HG02759 (cell line): ENCODE measurements around the gene NOSIP.

ENCODE experiments used
- ATAC-seq: cut with Tn5 transposase; IDR thresholded peaks from one replicate; pipeline ENCODE4 v1.9.1; 2021; ENCODE audit warnings: mild to moderate bottlenecking, moderate library complexity; ENCODE audit not compliant: unreplicated experiment

The NOSIP gene

DNA sequence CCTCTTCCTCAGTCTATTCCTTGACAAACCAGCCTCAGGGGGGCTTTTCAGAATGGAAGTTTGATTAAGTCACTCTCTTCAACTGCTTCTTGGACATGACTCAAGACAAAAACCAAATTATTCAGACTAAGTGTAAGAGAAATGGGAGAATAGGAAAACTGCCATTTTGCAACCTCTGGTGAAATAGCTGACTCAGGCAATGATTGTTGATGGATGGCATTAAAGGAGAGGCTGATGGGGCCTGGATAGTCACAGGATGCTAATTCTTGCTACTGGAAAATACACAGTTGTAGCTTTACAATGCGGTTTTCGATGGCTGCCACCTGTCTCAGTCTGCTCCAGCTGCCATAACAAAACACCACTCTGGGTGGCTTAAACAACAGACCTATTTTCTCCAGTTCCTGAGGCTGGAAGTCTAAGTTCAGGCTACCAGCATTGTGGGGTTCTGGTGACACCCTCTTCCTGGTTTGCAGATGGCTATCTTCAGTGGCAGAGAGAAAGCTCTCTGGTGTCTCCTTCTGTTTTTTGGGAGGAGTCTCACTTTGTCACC is 6.1 kb downstream of the NOSIP start:
- no peak for ATAC-seq

DNA sequence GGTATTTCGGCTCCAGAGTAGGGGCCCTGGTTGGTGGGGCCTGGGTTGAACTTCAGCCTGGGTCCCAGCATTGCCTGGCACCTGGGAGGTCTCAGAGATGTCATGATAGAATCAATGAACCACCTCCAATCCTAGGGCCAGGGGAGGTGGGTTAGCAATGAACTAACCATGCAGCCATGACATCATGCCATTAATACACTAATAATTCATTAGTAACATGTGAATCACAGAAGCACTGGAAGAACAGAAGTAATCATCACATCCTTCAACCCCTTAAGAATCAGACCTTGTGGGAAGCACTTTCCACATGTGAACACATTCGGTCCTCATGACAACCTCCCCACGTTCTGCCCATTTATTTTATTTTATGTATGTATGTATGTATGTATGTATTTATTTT is 6.9 kb downstream of the NOSIP start:
- no peak for ATAC-seq

DNA sequence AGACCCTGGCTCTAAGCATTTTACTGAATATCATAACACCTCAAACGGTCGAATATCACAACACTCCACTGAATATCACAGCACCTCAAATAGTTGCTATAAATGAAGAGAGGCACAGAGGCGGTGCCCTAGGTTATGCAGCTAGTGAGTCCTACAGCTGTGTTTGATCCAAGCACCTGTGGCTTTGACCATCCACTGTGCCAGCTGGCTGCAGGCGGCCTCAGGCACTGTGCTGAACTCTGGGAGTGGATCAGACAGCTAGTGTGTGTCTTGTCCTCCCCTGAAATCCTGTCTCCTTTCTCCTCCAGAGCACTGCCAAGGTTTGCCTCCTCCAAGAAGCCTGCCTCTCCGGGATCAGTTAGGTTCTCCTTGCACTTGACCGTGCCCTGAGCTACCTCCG is 7.3 kb downstream of the NOSIP start:
- no peak for ATAC-seq

DNA sequence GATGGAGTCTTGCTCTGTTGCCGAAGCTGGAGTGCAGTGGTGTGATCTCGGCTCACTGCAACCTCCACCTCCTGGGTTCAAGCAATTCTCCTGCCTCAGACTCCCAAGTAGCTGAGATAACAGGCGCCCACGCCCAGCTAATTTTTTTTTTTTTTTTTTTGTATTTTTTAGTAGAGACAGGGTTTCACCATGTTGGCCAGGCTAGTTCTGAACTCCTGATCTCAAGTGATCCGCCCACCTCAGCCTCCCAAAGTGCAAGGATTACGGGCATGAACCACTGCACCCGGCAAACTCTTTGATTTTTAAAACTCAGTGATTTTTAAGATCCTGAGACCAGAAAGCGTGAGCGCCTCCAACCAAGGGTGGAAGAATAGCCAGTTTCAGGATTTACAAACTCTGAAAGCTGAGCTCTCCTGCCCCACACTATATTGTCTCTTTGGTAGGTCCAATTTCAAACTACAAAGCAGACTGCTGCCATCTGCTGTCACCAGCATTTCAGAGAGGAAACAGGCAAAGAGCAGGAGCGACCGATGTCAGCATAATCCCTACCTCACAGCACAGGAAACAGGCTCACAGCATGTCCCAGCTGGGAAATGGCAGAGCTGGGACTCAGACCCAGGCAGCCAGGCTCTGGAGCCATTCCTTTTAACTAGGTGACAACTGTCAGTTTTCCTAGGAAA is 9.2 kb downstream of the NOSIP start:
- no peak for ATAC-seq

DNA sequence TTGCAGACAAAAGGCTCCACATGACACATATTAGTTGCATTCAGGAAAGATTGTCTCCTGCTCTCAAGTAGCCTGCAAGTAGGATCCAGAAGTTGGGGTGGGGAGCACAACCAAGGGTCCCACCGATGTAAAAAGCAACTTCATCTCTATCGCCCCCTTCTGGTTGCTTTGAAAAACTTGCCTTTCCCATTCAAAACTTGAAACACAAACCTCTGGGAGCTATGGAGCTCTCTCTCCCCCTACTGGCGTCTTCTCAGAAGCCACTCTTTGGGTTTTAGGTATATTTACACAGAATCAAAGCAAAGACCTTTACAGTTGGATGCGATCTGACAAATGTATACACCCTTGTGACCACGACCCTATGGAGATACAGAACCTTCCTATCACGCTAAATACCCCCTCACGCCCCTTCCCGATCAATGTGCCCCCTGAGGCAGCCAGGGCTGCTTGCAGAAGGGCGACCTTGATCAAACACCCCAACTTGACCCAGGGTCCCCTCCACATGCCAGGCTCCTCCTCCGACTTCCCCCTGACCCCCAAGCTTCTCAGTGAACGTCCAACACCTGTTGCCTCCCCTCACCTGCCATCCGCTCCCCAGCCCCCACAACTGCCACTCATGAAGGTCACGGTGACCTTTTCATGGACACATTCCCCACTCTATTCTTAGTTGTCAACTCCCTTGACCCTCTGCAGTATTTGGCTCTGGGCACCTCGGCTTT is 10.1 kb downstream of the NOSIP start:
- no peak for ATAC-seq

DNA sequence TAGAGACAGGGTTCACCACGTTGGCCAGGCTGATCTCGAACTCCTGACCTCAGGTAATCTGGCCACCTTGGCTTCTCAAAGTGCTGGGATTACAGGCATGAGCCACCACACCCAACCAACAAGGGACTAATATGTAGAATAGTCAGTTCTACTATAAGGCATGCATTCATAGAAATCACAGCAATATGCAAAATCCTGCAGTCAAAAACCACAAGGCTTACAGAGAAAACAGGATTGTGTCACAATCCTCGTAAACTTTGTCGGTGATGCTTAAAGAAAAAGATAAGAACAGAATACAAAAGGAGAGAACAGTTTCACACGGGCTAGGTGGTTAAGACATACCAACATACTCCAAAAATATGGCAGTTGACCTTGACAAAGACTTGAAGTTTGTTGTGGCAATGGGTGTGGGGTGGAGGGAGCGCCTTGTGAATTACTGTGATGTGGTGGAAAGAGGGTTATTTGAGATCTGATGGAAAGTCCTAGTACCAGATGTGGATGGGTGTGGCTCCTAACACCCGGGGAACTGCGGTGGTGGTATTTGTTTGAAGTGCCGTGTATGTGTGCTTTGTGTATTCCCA is 12.4 kb downstream of the NOSIP start:
- ATAC-seq, result no peak

DNA sequence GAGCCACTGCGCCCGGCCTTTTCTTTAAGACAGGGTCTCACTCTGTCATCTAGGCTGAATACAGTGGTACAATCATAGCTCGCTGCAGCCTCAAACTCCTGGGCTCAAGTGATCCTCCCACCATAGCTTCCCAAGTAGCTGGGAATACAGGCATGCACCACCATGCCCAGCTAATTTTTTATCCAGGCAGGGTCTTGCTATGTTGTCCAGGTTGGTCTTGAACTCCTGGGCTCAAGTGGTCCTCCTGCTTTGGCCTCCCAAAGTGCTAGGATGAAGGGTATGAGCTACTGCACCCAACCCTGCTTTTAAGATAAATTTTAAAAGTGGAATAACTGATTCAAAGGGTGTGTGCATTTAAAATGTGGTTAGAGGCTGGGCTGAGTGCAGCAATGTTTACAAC is 14.1 kb downstream of the NOSIP start:
- no peak for ATAC-seq

DNA sequence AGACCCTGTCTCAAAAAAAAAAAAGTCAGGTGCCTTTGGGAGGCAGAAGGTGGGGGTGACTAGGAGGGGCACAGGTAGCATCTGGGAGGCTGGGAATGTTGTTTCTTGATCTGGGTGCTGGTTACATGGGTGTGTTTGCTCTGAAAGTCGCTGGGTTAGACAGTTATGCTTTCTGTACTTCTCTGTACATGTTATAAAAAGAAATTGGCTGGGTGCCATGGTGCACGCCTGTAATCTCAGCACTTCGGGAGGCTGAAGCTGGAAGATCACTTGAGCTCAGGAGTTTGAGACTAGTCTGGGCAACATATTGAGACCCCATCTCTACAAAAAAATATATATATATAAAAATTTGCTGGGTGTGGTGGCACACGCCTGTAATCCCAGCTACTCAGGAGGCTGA is 15.1 kb downstream of the NOSIP start:
- no peak for ATAC-seq

DNA sequence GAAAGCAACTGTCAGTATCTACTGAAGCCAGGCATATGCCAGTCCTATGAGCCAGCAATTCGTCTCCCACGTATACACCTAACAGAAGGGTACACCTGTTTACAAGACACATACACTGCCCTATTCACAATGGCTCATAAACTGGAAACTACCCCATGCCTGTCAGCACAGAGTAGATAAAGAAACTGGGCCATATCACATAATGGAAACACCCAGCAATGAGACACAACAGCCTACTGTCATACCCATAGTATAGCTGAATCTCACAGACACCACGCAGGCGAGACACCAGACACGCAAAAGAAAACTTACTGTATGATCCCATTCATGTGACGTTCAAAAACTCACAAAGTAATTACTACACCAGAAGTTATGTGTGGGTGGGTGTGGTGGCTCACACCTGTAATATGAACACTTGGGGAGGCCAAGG is 15.7 kb downstream of the NOSIP start:
- no peak for ATAC-seq

DNA sequence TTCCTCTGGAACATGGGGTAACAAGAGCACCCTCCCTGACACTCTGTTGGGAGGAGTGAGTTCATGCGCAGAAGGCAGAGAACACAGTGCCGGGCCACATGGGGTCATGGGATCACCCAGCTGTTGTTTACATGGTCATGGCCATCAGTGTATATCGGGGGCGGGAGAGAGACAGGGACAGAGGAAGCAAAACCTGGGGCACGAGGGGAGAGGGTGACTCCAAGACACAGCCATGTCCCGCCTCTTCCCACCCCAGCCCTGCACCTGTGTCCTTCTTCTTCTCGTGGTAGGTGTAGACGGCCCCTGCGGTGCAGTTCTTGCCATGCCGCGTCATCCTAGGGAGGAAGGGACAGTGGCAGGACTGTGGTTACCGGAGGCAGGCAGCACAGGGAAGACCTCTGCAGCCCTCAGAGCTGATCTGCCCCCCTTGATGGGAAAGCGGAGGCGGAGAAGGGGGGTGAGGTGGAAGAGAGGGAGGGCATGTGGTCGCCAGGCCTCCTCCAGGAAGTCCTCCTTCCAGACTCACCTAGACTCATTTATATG is 19.9 kb downstream of the NOSIP start:
- no peak for ATAC-seq

DNA sequence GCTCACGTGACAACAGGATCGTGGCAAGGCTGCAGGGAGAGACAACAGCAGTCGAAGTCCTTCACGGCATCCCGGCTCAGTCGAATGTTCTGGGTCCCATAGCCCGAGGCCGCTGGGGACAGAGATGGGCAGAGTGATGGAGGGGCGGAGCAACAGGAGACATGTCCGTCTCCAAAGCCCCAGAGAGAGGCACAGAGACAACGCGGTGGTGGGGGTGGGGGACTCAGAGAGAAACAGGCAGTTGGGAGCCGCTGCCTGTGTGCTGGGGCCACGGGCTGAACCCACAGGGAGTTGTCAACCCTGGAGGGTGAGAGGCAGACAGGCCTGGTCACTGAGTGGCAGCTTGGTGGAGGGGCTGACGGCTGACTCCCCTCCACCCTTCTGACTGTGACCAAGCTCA is 20.4 kb downstream of the NOSIP start:
- ATAC-seq, result no peak

DNA sequence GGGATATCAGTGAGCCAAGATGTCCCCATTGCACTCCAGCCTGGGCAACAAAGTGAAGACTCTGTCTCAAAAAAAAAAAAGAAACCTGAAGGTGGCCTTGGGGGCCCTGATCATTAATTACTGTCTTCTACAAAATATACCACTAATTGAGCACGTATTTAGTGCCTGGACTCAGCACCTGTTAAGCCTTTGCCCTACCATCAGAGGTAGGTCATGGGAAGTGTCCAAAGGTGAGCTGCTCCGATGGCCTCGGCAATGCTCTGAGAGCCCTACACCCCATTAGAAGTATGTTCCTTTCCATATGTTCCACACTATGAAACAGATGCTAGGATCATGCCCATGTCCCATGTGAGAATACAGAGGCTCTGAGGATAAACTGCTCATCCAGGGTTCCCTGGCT is 20.9 kb downstream of the NOSIP start:
- ATAC-seq, result no peak

DNA sequence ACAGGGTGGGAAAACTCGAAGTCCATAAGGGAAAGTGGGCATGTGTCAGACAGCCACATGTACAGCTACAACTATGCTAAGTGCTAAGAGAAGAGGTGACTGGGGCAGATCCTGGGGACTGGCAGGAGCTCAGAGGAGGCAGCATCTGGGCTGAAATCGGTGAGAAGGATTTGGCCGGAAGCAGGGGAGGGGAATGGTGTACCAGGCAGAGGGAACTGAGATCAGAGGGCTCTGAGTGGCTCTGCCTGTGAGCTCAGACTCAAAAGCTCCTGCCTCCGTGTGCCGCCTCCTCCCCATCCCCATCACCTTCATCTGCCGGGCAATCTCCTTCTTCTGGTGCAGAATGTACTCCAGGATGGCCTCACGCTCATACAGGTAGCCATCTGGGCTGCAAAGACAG is 21.8 kb downstream of the NOSIP start:
- ATAC-seq, result no peak

DNA sequence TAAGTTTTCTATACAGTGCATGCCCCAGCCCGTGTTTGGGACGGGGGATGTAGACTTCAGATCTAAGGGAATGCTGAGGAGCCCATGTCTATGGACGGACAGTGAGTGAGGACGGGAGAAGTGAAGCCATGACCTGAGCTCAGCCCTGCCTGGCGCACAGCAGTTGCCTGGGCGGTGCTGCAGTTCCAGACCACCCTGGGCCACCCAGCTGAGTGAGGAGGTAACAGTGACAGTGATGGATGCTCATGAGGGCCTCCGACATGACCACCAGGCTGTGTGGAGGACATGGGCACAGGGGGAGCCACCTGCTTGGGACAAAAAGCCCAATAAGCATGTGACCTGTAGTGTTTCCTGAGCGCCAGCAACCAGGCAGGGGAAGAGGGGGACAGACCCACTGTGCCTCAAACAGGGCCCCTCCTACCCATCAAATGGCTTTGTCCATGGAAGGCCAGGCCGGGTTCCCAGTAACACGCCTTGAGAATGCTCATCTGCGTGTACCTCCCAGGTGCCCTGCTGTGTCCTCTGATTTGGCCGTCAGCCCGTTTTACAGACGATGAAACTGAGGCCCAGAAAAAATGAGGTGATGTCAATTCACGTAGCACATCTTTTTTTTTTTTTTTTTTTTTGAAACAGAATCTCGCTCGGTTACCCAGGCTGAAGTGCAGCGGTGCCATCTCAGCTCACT is 22.6 kb downstream of the NOSIP start:
- ATAC-seq, result no peak

DNA sequence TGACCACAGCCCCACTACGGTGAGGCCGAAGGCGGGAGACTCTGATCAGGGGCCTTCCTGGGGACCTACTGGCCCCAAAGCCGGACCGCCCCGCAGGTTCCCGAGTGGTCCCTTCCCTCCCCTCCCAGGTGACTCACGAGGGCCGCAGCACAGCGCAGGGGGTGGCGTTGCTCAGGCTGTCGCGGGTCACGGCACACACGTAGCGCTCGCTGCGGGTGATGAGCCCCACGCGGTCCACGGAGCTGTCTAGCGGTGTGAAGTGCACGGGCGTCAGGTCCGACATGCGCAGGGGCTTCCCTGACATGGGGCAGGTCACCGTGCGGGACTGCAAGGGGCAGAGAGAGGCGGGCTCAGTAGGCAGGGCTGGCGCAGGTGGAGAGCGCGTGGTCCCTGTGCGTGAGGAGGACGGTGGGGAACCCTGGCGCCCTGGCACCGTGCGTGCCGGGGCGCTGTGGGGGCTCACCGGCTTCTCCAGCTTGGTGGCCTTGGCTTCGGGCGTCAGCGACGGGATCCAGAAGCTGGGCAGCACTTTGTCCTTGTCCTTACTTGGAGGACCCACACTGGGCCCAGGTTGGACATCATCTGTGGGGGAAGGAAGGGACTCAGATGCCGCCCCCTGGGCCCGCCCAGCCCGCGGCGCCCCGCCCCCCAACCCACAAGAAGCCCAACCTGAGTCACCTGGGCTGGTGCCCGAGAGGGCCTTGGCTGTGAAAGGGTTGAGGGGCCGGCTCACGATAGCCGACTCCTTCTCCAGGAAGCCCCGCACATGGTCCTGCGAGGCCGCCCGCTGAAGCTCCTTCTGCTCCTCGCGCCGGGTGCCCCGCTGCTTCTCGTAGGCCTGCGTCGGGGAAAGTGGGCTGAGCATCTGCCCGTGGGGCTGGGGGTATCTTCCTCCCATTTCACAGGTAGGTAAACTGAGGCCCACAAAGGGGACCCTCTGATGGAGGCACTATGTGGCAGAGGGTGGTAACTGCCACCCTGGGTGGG is 23.7 kb downstream of the NOSIP start:
- ATAC-seq, result no peak

DNA sequence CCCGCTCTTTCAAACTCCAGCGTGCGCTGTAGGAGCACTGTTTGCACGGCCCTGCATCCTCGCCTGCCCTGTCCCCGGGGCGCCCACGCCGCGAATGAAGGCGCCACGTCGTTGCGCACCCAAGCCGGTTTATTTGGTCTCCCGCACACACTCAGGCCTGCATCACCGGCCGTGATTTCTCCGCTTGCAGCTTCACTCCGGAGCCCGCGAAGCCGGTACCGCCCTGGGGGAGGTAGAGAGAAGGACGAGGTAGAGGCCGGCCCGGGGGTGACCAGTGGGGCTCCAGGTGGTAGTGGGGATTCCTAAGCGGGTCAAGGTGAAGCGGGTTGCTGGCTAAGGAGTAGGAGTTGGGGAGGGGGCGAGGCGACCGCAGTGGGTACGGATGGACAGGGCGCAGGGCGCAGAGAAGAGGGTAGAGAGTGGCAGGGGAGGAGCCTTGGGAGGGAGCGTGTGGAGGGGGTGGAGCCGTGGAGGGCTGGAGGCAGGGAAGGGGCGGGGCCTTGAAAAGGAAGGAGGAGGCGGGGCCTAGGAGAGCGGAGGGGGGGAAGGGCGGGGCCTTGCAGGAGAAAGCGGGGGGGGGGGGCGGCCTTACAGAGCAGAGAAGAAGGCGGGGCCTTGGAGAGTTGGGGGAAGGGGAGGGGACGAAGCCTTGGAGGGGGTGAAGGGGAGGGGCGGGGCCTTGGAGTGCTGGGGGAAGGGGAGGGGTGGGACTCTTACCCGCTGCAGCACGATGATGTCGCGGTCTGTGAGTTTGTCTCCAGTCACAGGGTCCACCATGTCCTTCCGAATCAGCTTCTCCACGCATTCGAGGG is 24.6 kb downstream of the NOSIP start:
- ATAC-seq, result no peak

DNA sequence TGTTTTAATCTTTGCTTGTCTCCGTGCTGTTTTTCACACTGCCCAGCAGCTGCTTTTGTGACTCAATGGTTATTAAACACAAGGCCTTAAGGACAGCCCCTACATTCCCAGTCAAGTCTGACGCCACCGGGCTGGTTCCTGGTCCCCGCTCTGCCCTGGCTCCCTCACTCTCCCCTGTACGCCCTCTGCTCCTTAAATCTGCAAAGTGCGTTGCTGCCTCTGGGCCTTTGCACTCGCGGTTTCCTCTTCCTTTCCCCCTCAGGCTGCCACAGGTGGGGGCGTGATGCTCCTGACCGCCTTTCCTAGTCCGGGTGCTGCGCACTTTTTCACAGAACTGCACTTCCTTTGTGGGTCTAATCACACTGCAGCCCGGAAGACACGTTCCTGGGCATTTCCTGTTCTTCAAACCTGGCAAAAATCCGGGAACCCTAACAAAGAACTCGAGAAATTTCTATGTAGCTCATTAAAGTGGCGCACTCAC is 25.6 kb downstream of the NOSIP start:
- no peak for ATAC-seq

DNA sequence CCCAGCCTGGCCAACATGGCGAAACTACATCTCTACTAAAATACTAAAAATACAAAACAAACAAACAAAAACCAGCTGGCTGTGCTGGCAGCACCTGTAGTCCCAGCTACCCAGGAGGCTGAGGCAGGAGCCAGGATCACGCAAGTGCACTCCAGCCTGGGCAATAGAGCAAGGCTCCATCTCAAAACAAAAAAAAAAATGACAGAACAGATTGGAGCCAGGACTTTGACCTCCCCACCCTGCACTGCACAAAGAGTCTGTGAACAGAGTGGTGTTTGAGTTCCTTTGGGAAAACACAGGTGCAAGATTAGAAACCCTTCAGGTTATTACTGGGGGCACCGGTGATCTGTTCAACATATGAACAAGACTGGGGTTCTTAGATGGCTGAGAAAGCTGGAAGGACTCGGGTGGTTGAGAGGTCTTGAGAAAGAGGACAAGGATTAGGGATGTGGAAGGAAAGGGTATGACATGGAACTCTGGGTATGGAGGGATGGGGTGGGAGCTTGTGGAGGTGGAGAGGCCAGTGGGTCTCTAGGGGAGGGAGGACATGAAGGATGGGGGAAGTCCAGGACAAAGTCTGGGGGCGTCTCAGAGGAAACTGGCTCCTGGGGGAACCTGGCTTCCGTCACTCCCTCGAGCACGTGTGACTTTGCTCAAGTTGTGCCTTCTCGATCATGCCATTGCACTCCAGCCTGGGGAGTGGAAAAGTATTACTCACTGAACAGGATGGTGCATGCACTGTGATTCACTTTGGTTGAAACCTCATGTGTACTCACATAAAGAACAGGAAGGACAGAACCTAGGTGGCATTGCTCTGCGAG is 26.7 kb downstream of the NOSIP start:
- ATAC-seq, result no peak
